ENCODE results near the gene CYB561D2. TPM values are rescaled to one million over a fixed set of nuclear protein-coding genes. Genes with fewer than 3 reads are reported as not detected.
A peak's percentile ranks its signal among the peaks of the same experiment; 100 is the strongest.

Gene CYB561D2
- total RNA-seq, 2 experiments from 2014 or later, result 18.7 to 28.0 TPM

DNA sequence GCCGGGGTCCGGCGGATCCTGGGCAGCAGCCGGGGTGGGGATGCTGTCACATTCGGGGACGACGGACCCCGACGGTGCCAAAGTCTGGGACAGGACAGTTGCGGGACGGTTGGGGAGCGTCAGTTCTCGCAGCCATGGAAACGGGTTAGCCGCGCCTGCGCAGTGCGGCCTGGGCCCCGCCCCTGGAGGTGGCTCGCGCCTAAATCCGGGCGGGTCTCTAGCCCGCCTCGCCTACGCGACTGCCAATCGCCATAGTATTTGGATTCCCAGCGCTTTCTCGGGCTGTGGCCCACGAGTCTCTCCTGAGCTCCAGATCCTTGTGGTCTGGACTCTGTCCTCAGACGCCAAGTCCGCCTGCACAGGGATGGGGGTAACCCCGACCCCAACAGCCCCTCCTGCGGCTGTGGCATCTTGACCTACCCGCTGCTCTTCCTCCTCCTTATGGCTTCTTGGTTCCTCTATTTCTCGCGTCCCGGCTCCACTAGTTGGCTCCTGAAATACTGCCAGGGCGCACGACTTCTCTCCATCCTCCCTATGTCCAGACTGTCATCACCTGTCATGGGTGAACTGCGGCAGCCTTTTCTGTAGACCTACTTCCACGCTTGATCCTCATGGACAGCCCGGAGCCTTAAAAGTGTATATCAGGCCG, 5.0 kb upstream of the CYB561D2 start, which contains the start of gene ZMYND10:
Gene ZMYND10, minus strand, starts transcription at position 147 of the 649 bp plus-strand sequence. CDS start 153 bp downstream, outside the sequence.
- Histone ChIP-seq H4K20me1 (ENCODE audit: insufficient read depth, low read length) (no peaks in the 10 kb centered on the region), H3K4me3 (ENCODE audit: low read depth, low read length, poor library complexity, severe bottlenecking) (peak within 1 kb of the TSS; percentile 47), H3K9me2 (ENCODE audit: insufficient read depth, low read length) (no peaks in the 10 kb centered on the region), H3K79me2 (ENCODE audit: insufficient read depth, low read depth, low read length) (peaks cover 8% of the 10 kb centered on the region; the same call in 1 of the 2 replicates), H3K36me3 (ENCODE audit: insufficient read depth, low read length) (peaks cover 9% of the 10 kb centered on the region; the same call in 1 of the 2 replicates), H3K4me1 (ENCODE audit: insufficient read depth, low read length, poor library complexity, severe bottlenecking) (peaks cover 30% of the 10 kb centered on the region), H3K27ac (ENCODE audit: low read depth, low read length, poor library complexity, severe bottlenecking) (no peak within 1 kb of the TSS), H2AFZ (ENCODE audit: low read length) (no peak within 1 kb of the TSS; the same call in 1 of the 2 replicates), H3K4me2 (ENCODE audit: low read length) (peak within 1 kb of the TSS; percentile 73), H3K9me3 (ENCODE audit: low read length) (no peaks in the 10 kb centered on the region)
- TF ChIP-seq EZH2phosphoT487 (IDR thresholded peaks at IDR 0.05; ENCODE audit: borderline replicate concordance, low read depth, low read length), result no peak
- TF ChIP-seq, protein P1, sequence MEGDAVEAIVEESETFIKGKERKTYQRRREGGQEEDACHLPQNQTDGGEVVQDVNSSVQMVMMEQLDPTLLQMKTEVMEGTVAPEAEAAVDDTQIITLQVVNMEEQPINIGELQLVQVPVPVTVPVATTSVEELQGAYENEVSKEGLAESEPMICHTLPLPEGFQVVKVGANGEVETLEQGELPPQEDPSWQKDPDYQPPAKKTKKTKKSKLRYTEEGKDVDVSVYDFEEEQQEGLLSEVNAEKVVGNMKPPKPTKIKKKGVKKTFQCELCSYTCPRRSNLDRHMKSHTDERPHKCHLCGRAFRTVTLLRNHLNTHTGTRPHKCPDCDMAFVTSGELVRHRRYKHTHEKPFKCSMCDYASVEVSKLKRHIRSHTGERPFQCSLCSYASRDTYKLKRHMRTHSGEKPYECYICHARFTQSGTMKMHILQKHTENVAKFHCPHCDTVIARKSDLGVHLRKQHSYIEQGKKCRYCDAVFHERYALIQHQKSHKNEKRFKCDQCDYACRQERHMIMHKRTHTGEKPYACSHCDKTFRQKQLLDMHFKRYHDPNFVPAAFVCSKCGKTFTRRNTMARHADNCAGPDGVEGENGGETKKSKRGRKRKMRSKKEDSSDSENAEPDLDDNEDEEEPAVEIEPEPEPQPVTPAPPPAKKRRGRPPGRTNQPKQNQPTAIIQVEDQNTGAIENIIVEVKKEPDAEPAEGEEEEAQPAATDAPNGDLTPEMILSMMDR (conservative IDR thresholded peaks at IDR 0.05; ENCODE audit: low read length), result no peak
- intact Hi-C loops (cut with micrococcal nuclease; ENCODE audit: unreplicated experiment), result loop anchor here (2.0 kb wide), 1 partner anchor 197 kb away; no protein-coding TSS in a partner anchor
- CTCF ChIA-PET (ENCODE audit: unreplicated experiment), result interaction anchor here (1.0 kb wide), 1 partner anchor 9 kb away, joined by 3 read pairs; no protein-coding TSS in a partner anchor
- POLR2A ChIA-PET, result interaction anchor here (0.7 kb wide), 1 partner anchor 1597 kb away, joined by 3 read pairs; no protein-coding TSS in a partner anchor
- peak; percentile 70 for DNase-seq (ENCODE audit: low spot score)
- no TSS peak for BruUV-seq (replicated peaks)

DNA sequence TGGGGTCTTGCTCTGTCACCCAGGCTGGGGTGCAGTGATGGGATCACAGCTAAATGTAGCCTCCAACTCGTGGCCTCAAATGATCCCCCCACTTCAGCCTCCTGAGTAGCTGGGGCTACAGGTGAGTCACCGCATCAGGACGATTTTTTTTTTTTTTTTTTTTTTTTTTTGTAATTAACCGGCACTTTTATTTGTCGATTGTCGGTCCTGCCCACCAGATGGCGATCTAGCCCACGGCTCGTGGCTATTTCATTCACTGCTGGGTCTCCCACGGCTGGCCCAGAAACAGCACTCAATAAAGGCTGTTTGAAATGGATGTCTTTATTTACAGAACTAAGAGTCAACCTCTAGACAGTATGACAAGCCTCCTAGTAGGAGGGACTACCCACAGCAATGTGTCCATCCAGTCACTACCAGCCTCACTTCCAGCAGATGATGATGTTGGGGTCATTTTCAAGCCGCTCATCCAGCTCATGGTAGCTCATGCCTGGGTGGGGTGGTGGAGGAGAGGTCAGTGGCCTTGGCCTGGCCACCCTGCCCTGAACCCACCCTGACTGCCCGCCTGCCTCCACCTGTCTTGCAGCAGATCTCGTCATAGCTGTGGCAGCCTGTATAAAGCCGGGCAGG, 3.4 kb upstream of the CYB561D2 start:
- no peak overlapping the region for H3K4me2 ChIP-seq (ENCODE audit: low read length)
- H3K79me2 ChIP-seq (ENCODE audit: insufficient read depth, low read depth, low read length), result peaks cover 8% of the 10 kb centered on the region; the same call in 1 of the 2 replicates
- H3K4me1 ChIP-seq (ENCODE audit: insufficient read depth, low read length, poor library complexity, severe bottlenecking), result peaks cover 33% of the 10 kb centered on the region
- BruUV-seq (replicated peaks), result no TSS peak
- CTCF ChIA-PET (ENCODE audit: unreplicated experiment), result interaction anchor here (1.0 kb wide), 1 partner anchor 9 kb away, joined by 3 read pairs; no protein-coding TSS in a partner anchor
- H3K9me2 ChIP-seq (ENCODE audit: insufficient read depth, low read length), result no peaks in the 10 kb centered on the region
- no peak for TF ChIP-seq EZH2phosphoT487 (IDR thresholded peaks at IDR 0.05; ENCODE audit: borderline replicate concordance, low read depth, low read length)
- TF ChIP-seq, protein P1 (conservative IDR thresholded peaks at IDR 0.05; ENCODE audit: low read length), result peak; percentile 81
- no peaks in the 10 kb centered on the region for H4K20me1 ChIP-seq (ENCODE audit: insufficient read depth, low read length)
- no peaks in the 10 kb centered on the region for H3K9me3 ChIP-seq (ENCODE audit: low read length)
- no peak overlapping the region for H3K27ac ChIP-seq (ENCODE audit: low read depth, low read length, poor library complexity, severe bottlenecking)
- POLR2A ChIA-PET, result interaction anchor here (0.9 to 2.0 kb wide), 2 partner anchors 10 to 11 kb away, joined by 4 to 8 read pairs; no protein-coding TSS in a partner anchor
- intact Hi-C loops (cut with micrococcal nuclease; ENCODE audit: unreplicated experiment), result loop anchor here (1.0 to 2.0 kb wide), 2 partner anchors 41 to 196 kb away; no protein-coding TSS in a partner anchor
- H3K4me3 ChIP-seq (ENCODE audit: low read depth, low read length, poor library complexity, severe bottlenecking), result no peak overlapping the region
- peaks cover 9% of the 10 kb centered on the region; the same call in 1 of the 2 replicates for H3K36me3 ChIP-seq (ENCODE audit: insufficient read depth, low read length)
- peak; percentile 80 for DNase-seq (ENCODE audit: low spot score)
- no peak overlapping the region for H2AFZ ChIP-seq (ENCODE audit: low read length)
